HT-29 (cell line): ENCODE results near the gene HM13. TPM values are rescaled to one million over a fixed set of nuclear protein-coding genes. Genes with fewer than 3 reads are reported as not detected.
"Not testable (repeated sequence)": the region's sequence is repeated elsewhere in the genome, so short reads cannot be mapped to it uniquely, and the experiment has no call there.

ENCODE experiments used
- DNase-seq: peaks from one replicate; pipeline ENCODE4 v3.0.0-alpha.2; 2015; ENCODE audit warnings: low spot score
- total RNA-seq: library from RNA; depleted of rRNA; stranded (reverse); fragments of >200 nt; shearing (Covaris generic); gene quantifications from 2 replicates; pipeline ENCODE4 v1.2.3, GENCODE V29; 2014

HM13 gene
- total RNA-seq, 1 experiment from 2014 or later, result 115 TPM

- peak; percentile 40 for DNase-seq
These were observed 73.5 kb downstream of the HM13 start for GRCh38 chr20:31587545-31588389.

DNA sequence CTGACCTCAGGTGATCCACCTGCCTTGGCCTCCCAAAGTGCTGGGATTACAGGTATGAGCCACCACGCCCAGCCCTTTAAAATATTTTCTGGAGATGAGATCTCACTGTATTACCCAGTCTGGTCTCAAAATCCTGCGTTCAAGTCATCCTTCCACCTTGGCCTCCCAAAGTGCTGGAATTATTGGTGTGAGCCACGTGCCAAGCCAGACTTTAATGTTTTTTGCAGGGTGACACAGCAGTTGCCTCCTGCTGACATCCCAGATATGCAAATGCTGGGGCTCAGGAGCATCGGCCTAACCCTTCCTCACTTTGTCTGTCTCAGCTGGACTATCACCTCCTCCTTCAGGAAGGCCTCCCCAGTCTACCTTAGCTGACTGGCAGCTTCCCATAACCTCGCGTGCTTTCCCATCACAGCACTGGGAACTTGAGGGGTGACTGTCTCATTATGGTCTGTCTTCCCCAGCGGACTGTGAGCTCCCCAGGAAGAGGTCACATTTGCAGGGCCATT is 76.5 kb downstream of the HM13 start:
- no peak for DNase-seq

DNA sequence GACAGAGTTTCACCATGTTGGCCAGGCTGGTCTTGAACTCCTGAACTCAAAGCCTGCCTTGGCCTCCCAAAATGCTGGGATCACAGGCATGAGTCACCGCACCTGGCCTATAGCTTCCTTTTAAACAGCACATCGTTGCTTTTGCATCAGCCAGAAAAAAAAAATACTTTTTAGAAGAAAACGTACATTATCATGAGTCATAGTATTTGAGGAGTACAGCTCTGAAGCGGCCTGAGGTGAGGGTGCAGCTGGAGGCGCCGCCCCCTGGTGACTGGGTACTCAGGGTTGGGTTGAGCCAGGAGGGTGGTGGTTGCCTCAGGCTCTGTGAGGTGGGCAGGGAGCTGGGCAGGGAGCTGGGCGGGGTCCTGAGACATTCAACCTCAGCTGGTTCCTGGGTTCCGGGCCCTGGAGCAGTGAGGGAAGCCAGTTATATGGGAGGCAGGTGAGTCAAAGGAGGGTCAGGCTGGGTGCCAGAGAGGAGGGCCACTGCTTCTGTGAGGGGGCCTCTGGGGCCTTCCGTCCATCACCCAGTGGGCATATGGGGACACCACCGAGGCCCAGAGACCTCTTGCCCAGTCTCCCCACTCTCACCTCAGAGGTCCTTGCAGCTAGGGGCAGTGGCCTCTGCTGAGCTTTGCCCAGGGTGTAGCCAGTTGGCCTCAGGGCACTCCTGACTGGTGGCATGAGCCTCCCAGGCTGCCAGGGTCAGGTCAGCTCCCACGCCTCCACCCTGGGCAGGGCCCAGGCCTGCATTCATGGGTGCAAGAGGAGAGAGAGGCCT is 79.2 kb downstream of the HM13 start:
- DNase-seq, result peak; percentile 99

DNA sequence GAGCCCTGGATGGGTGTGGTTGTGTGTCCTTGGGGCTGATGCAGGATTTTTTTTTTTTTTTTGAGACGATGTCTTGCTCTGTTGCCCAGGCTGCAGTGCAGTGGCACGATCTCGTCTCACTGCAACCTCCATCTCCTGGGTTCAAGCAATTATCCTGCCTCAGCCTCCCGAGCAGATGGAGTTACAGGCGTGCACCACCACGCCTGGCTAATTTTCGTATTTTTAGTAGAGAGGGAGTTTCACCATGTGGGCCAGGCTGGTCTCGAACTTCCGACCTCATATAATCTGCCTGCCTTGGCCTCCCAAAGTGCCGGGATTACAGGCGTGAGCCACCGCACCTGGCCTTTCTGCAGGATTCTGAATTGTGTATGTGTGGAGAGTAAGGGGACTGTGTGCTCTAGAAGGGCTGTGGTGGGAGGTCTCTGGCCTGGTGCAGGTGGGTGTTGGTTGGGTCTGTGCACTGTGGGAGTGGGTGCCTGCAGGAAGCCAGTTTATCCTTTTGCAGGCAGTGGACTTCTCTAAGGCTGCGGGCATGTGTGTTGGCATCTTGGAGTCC is 79.8 kb downstream of the HM13 start:
- no peak for DNase-seq

GRCh38 chr20:31594558-31595379 is 80.5 kb downstream of the HM13 start:
- no peak for DNase-seq

DNA sequence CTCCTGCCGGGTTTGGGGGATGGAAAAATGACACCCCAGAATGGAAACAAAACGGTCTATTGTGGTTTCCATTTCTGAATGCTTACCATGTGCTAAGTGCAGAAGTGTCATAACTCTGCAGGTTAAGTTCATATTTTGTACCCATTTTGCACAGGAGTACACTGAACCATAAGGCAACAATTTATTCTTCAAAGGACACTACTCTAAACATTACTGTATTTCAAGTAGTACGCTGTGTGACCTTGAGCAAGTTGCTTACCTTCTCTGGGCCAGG is 81.1 kb downstream of the HM13 start:
- DNase-seq, result no peak

DNA sequence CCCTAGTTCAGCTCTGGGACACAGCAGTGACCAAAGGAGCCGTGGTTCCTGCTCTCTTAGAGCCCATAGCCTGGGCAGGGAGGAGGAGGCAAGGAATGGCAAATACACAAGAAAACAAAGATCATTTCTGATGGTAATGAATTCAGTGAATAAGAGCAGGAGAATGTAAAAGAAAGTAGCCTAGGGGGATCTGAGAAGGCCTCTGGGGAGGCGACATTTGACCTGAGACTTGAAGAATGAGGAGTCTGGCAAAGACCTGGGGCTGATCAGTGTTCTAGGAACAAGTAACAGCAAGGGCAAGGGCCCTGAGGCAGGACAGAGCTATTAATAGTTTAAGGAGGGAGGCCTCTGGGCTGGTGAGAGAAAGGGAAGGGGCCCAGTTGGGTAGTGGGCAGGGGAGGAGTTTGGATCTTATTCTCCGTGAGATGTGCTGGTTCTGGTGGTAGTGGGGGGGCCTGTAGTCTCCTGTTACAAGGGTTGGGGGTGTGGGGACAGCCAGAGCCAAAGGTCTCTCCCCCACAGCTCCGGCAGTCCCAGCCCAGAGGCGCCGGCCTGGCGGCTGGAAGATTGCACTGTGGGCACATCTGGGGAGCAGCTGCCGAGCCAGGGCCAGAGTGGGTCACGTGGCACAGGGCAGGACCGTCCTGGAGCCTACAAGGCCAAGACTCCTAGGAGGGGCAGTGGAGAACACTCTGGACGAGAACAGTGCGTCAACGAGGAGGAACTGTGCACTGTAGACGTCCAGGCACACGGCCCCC is 81.6 kb downstream of the HM13 start:
- peak; percentile 45 for DNase-seq

- DNase-seq, result not testable (repeated sequence)
These were observed 82.1 kb downstream of the HM13 start for GRCh38 chr20:31596412-31596715.

GRCh38 chr20:31596831-31597480 is 82.7 kb downstream of the HM13 start:
- no peak for DNase-seq

DNA sequence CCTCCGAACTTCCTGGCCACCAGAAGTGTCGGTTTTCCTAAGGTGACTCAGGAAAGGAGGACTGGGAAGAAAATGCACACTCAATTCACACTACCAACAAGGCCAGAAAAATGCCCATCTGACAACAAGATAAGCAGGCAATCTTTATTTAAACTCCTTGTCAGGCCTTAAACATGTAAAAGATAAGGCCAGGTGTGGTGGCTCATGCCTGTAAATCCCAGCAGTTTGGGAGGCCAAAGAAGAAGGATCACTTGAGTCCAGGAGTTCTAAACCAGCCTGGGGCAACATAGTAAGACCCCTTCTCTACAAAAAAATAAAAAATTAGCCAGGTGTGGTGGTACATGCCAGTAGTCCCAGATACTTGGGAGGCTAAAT is 83.2 kb downstream of the HM13 start:
- no peak for DNase-seq

- DNase-seq, result no peak
These were observed 88.2 kb downstream of the HM13 start for GRCh38 chr20:31602431-31602778.

- DNase-seq, result peak; percentile 82
These were observed 88.7 kb downstream of the HM13 start for GRCh38 chr20:31602779-31603441.

DNA sequence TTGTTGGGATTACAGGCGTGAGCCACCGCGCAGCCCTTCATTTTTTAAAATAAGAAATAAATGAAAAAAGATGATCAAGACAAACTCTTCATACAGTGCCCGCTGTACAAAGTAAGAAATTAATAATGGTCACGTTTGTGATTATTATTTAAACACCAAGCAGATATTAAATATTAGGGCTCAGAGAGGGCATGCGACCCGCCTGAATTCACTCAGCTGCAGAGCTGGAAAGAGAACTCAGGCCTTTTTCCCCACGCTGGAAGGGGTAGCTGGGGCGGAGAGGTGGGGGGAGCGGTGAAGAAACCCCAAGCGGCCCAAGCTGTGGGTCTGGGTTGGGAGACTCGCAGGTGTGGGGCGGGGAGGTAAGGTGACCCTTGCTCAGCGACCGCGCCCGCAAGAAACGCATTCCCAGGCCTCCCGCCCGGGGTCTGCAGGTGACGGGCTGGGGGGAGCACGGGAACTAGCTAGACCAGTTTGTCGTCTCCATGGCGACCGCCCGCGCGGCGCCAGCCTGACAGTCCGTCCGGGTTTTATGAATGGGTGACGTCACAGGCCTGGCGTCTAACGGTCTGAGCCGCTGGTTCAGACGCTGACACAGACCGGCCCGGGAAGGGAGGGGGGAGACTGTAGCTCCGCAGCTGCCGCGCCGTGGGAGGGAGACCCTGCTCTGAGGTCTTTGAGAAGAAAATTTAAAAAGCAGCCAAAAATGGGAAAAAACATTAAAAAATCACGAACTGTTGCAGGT is 89.8 kb downstream of the HM13 start:
- DNase-seq, result peak; percentile 100

- no peak for DNase-seq
These were observed 90.4 kb downstream of the HM13 start for GRCh38 chr20:31604567-31605030.

DNA sequence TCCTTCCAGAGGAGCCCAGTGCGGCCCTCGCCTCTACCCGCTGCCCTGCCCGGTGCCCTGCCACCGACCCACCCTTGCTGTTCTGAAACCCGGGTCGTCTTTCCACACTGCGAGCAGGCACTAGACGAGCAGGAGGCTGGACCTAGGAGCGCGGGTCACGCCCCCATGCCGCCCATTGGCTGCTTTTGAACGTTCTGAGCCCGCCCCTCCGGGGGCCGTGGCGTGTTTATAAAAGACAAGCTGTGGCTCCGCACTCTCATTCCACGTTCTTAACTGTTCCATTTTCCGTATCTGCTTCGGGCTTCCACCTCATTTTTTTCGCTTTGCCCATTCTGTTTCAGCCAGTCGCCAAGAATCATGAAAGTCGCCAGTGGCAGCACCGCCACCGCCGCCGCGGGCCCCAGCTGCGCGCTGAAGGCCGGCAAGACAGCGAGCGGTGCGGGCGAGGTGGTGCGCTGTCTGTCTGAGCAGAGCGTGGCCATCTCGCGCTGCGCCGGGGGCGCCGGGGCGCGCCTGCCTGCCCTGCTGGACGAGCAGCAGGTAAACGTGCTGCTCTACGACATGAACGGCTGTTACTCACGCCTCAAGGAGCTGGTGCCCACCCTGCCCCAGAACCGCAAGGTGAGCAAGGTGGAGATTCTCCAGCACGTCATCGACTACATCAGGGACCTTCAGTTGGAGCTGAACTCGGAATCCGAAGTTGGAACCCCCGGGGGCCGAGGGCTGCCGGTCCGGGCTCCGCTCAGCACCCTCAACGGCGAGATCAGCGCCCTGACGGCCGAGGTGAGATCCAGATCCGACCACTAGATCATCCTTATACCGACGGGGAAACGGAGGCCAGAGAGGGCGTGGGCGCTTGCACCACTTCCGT is 91.0 kb downstream of the HM13 start, which contains the start of gene ID1:
Gene ID1, plus strand, starts transcription at position 259 of the 871 bp plus-strand sequence. Its CDS starts 99 bp downstream, at position 358.
- DNase-seq, result peak; percentile 100

GRCh38 chr20:31605902-31606803 is 91.9 kb downstream of the HM13 start:
- DNase-seq, result peak; percentile 55
